Stimulated activated CD4-positive, alpha-beta T cell treated with anti-CD3 and anti-CD28 coated beads, Interleukin-1b, Interleukin-23, amount 100 ng/mL, for 48 hours (primary cell): ENCODE results near the gene PRSS57.

ENCODE experiments used
- DNase-seq: peaks from one replicate; pipeline ENCODE4 v3.0.0-alpha.2; 2020

The PRSS57 gene

DNA sequence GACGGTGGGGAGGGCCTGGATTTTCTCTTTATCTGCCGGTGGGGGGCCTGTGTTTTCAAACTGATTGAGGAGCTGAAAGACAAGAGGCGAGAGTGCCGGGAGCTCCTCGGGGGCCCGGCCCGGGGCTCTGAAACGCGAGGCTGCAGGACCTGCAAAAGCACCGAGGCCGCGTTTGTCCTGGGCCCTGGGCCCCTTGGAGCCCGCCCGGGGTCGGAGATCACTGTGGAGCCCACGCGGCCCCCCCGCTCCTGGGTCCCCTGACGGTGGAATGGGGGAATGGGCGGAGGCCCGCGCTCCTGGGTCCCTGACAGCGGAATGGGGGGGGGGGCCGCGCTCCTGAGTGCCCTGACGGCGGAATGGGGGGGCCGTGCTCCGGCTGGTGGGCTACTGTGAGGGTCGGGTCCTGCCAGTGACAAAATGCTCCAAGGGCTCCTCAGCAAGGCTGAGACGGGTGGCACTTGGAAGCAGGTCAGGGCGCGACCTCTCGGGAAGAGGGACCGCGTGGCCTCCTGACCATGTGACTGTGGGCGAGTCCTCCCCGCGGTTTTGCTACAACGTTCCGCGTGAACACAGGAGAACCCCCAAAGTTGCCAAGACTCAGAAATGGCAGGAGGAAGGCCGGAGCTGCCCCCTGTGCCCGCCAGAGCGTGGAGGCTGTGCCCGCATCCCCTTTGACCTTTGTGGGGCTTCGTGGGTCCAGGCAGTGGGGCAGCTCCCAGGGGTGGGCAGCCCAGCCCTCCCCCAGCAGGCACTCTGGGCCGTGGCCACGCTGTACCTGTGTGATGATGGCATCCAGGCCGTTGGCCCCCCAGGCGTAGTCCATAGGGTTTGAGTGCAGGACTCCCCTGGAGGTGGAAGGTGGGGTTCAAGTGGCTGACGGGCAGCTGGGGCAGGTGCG lies 46.1 kb downstream of the PRSS57 start:
- no peak for DNase-seq

DNA sequence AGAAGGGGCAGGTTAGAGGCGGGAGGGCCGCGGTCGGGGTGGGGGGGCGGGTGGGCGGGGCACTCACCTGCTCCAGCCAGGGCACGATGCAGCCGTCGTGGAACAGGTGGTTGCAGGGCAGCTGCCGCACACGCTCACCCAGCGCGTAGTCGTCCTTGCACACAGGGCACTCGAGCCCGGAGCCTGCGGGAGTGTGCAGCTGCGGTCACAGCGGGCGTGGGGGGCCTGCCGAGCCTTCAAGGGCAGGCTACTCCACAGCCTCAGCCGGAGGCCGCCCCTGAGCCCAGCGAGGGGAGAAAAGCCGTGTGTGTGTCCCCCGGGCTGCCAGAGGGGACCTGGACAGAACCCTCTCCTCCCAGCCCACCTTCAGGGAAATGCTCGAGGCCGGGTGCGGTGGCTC lies 46.9 kb downstream of the PRSS57 start:
- no peak for DNase-seq

DNA sequence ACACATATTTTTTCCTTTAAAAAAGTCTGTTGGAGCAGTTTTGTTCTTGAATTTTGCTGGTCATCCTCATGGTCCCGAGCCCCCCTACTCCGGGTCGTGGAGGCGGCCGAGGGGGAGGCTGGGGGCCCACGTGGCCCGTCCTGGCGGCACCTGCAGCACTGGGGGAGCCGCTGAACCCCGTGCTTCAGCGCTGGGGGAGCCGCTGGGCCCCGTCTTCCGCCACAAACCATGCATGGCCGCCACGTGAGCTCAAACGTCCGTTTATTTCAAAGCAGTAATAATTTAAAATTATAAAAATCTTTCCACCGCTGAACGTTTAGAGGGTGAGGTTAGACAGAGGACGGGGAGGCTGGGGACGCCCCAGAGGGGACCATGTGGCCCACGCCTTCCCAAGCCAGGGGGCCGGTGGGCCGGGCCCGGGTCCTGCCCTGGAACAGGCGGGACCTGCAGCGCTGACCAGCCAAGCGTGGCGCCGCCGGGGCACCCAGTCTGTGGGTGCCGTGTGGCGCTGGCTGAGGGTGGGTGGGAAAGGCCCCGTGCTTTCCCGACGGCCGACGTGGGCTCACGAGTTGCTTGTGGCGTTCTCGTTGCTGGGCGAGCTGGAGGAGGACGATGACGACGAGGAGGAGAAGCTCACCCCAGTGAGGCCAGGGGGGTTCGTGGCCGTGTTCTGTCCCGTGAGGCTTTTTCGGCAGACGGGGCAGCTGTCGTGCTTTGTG lies 47.5 kb downstream of the PRSS57 start:
- no peak for DNase-seq

DNA sequence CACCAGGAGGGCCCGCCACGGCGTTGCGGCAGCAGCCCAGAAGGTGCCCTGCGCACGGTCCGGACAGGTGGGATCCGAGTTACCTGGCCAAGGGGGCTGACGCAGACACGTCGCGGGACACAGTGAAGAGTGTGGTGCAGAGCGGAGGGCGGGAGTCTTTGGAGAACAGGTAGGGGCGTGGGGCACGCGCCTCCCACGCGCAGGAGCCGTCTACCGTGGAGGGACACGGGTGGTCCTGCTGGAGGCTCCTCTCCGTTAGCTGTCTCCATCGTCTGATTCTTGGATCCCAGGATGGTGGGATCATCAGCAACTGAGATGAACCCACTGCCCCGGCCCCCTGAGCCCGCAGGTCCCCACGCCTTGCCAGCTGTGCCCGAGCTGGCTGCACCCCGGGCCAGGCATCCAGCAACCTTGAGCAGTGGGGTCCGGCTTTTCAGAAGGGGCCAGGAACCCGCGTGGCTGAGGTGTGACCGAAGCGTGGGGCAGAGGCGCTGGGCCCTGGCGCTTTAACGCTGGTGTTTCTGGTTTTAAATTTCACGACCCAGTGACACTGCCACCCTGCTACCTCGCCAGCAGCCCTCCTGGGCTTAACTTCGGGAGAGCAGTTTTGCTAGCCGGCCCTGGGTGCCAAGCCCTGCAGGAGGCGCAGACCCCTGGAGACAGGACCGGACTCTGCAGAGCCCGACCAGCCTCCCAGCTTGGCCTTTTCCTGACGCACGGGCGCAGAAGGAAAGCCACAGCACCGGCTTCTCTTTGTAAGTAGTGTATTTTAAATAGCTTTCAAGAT lies 48.3 kb downstream of the PRSS57 start:
- DNase-seq: no peak

DNA sequence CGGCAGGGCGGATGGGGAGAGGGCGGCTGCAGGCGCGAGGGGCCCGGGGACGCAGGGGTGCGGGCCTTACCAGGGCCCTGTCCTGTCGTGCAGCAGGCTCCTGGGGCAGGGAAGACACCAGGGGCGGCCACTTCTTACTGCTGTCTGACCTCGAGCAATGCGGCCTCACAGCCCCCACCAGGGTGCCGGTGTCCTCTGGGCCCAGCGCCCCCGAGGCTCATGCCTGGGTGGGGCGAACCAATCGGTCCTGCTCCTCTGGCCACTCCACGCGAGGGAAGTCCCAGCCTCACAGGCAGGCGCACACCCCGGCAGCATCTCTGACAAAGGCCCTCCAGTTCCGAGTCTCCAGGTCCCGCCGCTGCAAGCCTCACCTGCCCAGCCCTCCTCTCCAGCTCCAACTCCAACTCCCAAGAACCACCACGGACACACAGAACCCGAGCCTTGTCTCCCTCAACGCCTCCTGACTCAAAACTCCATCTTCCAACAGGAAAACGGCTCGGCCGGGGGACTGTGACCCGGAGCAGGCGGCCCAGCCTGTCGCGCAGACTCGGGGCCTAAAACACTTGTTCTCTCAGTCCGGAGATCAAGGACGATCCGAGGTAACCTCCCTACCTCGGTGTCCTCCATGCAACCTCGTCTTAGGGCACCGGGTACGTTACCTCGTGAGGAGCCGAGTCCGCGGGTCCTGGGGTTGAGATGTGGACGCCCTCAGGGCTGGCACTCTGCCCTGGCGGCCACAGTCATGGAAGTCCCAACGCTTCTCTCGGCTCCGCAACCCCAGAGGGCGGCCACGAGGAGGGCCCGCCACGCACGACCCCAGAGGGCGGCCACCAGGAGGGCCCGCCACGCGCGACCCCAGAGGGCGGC lies 49.1 kb downstream of the PRSS57 start:
- DNase-seq: no peak

DNA sequence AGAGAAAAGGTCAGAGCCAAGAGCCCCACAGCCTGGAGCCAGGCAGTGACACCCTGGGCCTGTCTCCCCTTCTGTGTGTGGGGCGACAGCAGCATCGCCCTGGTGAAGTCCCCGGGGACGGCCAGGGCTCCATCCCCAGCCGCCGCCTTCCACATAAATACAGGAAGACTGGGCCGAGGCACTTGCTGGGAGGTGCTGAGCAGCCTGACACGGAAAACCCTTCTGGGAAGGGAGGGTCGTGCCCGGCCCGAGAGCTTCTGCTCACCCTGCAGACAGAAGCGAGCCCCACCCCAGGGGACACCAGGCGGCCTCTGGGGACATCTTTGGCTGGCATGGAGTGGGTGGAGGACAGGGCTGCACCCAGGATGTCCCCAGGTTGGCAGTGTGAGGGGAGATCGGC lies 50.5 kb downstream of the PRSS57 start:
- no peak for DNase-seq

DNA sequence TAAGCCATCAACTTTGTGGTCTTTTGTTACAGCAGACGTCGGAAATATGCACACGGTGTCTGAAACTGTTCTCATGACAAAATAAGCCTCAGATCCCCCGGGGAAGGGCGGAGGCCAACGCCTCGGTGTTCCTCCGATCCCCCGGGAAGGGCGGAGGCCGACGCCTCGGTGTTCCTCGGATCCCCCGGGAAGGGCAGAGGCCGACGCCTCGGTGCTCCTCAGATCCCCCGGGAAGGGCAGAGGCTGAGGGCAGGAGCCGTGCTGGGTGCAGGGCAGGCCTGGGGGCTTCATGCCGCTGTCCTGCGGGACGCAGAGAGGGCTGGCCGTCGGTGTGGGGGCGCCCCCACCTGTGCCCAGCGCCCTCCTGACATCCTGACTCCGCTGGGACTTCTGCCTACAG lies 50.9 kb downstream of the PRSS57 start:
- DNase-seq: no peak

DNA sequence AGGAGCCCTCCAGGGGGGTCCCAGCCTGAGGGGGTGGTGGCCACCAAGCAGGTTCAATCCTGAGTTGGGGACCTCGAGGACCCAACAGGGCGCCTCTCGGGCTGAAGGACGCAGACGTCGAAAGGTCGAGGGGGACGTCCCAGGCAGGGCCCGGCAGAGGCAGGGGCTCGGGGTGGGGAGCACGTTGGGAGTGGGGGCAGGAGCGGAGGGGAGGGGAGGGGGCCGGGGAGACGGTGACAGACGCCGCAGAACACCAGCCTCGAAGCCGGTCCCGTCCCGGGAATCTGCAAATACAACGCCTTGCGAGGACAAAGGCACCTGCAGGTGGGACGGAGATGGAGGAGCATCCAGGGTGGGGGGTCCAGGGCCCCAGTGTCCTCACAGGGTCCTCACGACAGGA lies 51.5 kb downstream of the PRSS57 start:
- DNase-seq: no peak

DNA sequence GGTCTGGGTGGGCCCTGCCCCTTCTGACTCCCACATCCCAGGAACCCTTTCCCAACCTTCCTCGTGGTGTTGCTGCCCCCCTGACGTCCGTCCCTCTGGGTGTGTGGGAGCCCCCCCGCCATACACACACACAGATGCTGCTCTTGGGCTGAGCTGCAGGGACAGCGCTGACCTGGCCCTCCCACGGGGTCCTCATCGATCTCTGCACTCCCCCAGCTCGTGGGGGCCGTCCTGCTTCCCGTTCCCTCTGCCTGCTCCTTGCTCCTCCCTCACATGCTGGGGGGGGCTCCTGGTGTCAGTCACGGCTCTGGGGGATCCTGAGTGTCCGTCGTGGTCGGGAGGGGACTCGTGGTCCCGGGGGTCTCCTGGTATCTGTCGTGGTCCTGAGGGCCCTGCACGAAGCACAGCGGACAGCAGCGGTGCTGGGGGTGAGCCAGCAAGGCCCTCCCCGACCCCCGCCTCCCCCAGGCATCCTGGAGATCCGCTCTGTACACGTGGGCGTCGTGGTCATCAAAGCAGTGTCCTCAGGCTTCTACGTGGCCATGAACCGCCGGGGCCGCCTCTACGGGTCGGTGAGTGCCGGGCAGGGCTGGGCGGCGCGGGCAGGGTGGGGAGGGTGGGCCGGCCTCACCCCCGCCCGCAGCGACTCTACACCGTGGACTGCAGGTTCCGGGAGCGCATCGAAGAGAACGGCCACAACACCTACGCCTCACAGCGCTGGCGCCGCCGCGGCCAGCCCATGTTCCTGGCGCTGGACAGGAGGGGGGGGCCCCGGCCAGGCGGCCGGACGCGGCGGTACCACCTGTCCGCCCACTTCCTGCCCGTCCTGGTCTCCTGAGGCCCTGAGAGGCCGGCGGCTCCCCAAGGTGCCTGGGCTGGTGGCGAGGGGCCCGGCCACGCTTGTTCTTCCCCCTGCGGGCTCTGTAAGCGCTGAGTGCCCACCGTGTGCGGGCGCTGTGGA lies 52.2 kb downstream of the PRSS57 start:
- DNase-seq: no peak

DNA sequence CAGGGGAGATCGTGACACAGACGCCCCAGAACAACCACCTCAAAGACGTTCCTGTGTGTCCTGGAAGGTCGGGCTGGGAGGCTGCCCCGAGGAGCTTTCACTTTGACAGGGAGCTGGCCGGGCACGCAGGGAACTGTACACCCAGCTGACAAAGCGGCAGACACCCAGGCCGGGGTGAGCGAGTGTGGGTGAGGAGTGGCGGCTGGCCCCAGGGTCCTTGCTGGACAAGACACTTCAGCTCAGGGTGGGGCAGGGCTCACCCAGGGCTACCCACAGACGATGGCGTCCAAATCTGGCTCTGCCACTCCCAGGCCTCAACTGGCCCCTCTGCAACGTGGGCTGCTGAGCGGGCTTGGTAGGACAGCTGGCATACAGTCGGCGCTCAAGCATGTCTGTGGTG lies 53.5 kb downstream of the PRSS57 start:
- no peak for DNase-seq

DNA sequence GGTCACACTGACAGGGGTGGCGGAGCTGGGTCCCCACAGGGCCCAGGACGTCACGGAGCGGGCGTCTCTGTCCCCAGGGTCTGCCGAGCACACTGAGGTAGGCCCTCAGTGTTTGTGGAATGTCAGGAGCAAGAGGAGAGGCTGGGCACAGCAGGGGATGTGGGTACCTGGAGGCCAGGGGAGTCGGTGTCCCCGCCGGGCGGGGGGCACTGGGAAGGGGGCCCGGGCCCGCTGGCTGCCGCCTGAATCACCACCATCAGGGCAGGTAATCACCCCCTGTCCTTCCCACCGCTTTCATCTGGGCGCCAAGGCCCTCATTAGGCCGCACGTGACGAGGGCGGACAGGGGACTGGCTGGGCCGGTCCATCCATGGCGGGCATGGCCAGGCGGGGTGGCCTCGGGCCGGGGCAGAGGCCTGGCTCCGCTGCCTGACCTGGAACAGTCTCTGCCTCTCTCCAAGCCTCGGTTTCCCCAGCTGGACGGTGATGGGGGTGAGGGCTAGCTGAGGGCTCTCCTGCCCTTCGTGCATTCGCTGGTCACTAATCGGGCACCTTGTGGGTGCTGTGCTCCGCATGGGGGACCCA lies 54.6 kb downstream of the PRSS57 start:
- no peak for DNase-seq

DNA sequence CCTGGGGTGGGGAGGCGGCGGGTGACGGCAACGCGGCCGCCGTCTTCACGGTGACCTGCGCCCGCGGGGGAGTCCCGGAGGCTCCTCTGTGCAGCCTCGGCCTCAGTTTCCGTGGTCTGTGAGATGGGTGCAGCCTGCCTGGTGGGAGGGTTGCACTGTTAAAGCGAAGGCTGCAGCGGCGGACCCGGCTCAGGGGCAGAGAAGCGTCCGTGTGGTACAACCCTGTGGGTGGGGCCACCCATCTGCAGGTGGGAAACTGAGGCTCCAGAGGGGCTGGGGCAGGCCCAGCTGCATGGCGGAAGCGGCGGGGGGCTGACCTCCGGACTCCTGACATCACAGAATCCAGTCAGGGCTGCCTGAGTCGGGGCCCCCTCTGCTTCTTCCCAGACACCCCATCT lies 55.1 kb downstream of the PRSS57 start:
- no peak for DNase-seq

DNA sequence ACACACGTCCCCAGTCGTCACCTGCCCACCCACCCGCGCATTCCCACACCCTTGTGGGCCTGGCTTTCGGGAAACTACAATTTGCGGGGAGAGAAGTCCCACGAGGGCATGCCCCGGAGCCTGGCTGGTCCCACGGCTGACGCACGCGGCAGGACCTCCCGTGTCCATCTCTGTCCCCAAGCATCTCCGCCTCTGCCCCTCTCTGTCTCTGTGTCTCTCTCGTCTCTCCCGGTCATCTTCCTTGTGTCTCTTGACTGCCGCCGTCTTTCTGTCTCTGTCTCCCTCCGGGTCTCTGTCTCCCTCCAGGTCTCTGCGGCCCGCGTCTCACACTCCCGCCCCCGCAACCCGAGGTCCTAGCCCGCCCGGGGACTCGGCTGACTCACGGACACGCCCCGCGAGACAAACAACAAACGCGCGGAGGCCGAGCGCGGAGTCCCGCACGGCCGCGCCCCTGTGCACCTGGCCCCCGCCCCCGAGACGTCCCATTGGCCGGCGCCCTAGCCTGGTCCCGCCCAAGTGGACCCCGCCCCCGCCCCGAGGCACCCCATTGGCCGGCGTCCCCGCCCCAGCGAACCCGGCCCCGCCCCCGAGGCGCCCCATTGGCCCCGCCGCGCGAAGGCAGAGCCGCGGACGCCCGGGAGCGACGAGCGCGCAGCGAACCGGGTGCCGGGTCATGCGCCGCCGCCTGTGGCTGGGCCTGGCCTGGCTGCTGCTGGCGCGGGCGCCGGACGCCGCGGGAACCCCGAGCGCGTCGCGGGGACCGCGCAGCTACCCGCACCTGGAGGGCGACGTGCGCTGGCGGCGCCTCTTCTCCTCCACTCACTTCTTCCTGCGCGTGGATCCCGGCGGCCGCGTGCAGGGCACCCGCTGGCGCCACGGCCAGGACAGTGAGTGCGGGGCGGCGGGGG lies 55.7 kb downstream of the PRSS57 start, which contains the start of gene FGF22:
TSS of gene FGF22 (plus strand) at position 627 of the 908 bp plus-strand sequence. CDS start at position 674, 47 bp downstream.
- DNase-seq: peak; percentile 94

DNA sequence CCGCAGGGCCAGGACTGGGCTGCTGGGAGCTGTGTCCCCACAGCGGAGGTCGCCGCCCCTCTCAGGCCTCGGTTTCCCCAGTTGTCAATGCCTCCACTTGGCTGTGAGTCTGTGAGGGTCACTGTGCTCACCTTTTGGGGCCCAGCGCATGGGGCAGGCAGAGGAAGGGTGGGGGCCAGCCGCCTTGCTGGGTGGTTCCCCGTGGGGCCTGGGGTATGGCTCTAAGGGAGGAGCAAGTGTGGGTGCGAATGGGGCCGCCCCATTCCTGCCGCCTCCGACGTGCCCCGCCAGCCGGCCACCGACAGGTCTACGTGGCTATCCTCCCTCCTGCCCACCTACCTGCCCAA lies 56.4 kb downstream of the PRSS57 start:
- no peak for DNase-seq
